GM18499 (cell line): ENCODE measurements around the gene SHMT2.

Experiments used
- ATAC-seq: cut with Tn5 transposase; IDR thresholded peaks from one replicate; pipeline ENCODE4 v1.9.1; 2021; ENCODE audit warnings: moderate number of reproducible peaks; ENCODE audit not compliant: insufficient read depth, unreplicated experiment

SHMT2 gene

DNA sequence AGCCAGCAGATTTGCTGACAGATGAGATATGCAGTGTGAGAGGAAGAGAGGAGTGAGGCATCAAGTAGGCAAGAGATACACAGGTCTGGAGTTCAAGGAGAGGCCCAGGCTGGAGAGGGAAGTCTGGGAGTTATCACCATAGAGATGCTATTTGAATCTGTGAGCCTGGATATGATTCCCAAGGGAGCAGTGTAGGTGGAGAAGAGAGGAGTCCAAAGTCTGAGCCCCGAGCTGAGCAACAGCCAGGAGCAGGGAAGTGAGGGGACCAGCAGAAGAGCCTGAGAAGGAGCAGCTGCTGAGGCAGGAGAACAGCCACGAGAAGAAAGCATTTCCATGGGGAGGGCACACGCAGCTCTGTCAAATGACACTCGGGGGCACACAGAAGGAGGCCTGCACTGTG lies 33.1 kb upstream of the SHMT2 start:
- ATAC-seq: no peak

DNA sequence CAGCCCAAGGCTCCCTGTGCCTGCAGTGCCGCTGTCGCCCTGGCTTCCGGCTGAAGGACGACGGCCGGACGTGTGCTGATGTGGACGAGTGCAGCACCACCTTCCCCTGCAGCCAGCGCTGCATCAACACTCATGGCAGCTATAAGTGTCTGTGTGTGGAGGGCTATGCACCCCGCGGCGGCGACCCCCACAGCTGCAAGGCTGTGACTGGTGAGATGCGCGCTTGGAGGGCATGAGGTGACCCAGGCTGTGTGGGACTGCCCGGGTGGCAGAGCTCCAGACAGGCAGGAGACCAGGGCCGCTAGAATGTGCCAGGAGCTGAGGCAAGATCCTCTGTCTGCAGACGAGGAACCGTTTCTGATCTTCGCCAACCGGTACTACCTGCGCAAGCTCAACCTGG lies 32.6 kb upstream of the SHMT2 start:
- ATAC-seq: no peak

DNA sequence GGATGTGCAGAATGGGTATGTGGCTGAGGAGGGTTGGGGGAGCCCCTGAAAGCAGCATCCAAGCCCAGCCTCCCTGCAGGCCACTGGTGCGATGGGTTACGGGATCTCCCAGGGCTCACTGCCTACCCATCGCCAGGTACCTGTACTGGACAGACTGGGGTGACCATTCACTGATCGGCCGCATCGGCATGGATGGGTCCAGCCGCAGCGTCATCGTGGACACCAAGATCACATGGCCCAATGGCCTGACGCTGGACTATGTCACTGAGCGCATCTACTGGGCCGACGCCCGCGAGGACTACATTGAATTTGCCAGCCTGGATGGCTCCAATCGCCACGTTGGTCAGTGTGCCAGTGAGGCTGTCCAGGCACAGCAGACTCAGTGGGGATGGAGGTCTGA lies 31.2 kb upstream of the SHMT2 start:
- no peak for ATAC-seq

DNA sequence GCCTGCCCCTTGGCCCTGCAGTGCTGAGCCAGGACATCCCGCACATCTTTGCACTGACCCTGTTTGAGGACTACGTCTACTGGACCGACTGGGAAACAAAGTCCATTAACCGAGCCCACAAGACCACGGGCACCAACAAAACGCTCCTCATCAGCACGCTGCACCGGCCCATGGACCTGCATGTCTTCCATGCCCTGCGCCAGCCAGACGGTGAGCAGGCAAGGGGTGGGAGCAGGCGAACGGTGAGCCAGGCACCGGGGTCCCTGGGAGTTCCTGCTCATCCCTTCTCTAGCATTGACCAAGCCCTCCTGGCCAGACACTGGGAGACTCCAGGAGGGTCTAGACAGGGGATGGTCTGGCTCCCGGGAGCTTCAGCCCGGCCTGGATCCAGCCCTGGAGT lies 30.3 kb upstream of the SHMT2 start:
- no peak for ATAC-seq

DNA sequence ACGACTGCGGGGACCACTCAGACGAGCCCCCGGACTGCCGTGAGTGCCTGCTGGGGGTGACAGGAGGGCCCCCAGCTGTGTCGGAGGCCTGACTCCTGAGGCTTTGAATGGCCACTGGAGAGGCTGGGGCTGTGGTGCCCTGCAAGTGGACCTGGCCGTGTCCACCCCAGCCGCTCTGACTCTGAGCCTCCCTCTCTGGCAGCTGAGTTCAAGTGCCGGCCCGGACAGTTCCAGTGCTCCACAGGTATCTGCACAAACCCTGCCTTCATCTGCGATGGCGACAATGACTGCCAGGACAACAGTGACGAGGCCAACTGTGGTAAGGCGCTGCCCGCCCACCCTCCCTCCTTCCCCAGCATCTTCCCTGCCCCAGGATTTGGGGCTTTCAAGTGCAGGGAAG lies 29.0 kb upstream of the SHMT2 start:
- no peak for ATAC-seq

DNA sequence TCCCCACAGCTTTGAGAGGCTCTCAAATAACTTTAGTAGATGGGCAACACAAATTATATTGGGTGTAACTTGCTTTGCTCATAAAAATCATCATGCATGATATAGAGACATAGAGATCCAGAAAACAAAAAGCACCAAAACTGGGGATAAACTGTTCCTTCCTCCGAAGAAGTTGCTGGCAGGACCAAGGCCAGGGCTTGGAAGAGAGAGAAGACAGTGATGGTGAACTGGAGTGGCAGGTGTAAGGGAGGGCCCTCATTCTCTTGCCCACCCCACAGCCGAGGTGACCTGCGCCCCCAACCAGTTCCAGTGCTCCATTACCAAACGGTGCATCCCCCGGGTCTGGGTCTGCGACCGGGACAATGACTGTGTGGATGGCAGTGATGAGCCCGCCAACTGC lies 28.3 kb upstream of the SHMT2 start:
- no peak for ATAC-seq

DNA sequence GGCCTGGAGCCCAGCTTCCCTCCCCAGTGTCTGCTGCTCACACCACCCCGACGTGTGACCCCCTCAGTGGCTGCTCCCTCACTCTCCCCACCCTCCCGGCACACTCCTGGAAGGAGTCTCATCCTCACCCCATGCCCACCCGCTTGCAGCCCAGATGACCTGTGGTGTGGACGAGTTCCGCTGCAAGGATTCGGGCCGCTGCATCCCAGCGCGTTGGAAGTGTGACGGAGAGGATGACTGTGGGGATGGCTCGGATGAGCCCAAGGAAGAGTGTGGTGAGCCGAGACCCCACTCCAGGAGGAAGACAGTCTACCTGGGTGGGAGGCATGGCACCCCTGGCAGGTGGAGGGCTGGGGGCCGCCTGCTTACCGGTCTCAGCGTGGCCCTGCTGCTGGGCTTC lies 27.9 kb upstream of the SHMT2 start:
- no peak for ATAC-seq

DNA sequence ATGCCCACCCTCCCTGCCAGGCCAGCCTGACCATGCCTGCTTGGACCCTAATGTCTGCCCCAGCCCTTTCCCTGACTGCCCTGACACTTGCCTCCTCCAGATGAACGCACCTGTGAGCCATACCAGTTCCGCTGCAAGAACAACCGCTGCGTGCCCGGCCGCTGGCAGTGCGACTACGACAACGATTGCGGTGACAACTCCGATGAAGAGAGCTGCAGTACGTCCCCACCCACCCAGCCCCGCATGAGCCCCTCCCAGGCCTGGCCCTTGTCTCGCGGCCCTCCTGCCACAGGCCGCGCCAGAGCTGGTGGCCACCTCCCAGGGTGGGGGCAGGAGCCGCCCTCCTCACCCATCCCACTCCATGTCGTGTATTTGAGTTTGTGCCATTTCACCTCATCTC lies 27.2 kb upstream of the SHMT2 start:
- no peak for ATAC-seq

DNA sequence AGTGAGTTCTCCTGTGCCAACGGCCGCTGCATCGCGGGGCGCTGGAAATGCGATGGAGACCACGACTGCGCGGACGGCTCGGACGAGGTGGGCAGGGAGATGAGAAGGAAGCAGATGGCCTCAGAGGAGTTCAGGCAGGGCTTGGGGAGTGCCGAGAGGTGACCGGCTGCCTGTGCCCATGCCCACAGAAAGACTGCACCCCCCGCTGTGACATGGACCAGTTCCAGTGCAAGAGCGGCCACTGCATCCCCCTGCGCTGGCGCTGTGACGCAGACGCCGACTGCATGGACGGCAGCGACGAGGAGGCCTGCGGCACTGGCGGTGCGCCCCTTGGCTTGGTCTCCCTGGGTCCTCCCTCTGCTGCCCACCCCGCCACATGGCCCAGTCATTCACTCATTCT lies 26.3 kb upstream of the SHMT2 start:
- ATAC-seq: no peak

DNA sequence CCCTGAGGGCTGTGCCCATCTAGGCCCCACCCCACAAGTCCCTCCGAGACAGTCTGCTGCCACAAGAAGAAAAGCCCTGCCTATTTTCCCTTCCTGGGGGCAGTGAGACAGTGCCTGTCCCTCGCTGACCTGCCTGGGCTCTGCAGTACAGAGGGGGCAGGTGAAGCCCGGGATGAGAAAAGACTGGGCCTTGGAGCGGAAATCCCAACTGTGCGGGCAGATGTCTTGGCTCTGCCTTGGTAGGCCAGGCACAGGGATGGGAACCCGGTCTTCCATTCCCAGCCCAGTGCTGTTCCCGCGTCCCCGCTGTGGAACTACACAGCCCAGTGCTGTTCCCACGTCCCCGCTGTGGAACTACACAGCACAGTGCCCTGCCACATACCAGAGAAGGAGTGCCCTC lies 25.7 kb upstream of the SHMT2 start:
- ATAC-seq: no peak

DNA sequence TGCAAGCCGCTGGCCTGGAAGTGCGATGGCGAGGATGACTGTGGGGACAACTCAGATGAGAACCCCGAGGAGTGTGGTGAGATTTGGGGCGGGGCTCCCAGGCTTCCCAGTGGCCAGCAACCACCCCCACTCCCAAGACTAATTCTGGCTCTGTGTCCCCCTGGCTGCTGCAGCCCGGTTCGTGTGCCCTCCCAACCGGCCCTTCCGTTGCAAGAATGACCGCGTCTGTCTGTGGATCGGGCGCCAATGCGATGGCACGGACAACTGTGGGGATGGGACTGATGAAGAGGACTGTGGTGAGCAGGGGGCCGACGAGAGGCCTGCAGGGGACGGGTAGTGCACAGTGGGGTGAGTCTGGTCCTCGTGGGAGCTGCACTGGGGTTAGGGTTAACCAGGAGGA lies 25.1 kb upstream of the SHMT2 start:
- no peak for ATAC-seq

DNA sequence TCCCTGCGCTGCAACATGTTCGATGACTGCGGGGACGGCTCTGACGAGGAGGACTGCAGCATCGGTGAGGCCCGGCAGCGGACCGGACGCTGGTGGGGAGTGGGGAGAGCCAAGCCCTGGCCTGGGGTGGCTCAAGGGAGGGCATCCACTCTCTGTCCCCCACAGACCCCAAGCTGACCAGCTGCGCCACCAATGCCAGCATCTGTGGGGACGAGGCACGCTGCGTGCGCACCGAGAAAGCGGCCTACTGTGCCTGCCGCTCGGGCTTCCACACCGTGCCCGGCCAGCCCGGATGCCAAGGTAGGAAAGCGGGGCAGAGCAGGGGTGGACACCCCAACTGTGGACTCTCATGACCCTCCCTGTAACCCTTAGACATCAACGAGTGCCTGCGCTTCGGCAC lies 24.3 kb upstream of the SHMT2 start:
- ATAC-seq: no peak

DNA sequence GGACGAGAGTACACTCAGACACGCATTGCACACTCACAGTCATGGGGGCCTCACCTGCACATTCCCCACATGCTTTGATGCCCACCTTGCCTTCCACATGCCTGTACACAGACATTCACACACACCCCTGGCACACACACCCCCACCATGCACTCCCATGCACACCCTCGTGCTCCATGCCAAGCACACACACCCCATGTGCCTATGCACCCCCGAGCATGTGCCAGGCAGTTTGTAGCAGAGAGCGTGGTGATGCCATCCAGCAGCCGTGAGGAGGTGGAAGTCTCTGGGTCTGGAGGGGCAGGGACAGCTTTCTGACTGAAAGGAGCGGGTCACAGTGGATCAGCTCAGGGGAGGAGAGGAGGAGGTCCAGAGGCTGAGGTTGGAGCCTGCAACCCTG lies 23.6 kb upstream of the SHMT2 start:
- no peak for ATAC-seq

DNA sequence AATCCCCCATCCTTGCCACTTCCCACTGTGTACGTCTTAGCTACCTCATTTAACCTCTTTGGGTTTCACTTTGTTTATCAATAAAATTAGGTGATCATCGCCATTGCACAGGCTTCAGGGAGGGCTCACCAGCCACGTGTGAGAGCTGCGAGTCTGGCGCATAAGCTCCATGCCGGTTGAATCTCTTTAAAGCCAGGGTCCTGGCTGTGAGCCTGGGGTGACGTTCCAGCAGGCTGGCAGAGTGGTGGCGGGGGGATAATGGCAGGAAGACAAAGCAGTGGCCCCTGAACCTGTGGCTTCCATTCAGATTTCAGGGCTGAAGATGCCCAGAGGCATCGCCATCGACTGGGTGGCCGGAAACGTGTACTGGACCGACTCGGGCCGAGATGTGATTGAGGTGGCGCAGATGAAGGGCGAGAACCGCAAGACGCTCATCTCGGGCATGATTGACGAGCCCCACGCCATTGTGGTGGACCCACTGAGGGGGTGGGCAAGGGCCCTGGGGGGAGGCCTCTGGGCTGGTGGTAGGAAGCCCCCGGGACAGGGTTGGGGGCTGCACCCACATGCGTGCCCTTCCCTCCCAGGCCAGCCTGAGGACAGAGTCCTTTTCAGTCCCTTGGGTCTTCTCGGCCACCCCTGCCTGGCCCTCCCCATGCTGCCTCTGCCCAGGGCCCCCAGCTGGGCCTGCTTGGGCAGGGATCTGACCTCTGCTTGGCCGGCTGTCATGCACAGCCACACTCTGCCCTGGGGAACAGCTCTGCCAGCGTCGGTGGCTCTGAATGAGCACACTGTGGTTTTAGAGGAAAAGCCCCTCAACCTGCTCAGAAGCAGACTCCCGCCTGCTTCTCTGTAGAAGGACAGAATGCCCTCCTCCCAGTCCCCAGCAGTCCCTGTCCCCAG lies 21.5 kb upstream of the SHMT2 start:
- ATAC-seq: no peak

DNA sequence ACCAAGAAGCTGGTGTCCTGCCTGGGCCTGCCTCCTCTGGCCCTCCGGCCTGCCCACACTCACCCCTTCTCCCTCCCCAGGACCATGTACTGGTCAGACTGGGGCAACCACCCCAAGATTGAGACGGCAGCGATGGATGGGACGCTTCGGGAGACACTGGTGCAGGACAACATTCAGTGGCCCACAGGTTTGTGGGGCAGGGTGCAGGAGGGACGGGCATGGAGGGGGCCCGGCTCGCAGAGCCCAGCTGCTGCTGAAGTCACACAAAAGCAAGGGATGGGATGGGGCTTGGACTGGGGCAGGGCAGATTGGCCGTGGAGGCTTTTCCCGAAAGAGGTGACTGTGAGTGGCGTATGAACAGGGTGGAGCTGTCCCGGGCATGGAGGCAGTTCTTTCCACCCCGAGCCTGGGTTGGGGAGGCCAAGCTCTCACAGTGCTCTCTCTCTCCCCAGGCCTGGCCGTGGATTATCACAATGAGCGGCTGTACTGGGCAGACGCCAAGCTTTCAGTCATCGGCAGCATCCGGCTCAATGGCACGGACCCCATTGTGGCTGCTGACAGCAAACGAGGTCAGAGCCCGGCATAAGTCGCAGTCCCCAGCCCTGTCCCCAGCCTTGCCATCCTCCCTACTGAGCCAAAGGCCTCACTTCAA lies 20.8 kb upstream of the SHMT2 start:
- no peak for ATAC-seq

DNA sequence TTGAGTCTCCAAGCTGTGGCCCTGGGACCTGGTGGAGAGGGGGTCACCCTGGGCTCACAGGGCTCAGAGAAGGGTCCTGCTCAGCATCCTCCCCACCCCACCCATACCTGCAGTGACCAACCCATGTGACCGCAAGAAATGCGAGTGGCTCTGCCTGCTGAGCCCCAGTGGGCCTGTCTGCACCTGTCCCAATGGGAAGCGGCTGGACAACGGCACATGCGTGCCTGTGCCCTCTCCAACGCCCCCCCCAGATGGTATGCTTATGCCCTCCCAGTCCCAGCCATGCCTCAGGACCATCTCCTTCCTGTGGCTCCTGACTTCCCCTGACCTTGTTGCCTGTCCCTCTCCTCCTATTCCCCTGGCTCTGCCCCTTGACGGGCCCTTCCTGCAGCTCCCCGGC lies 19.6 kb upstream of the SHMT2 start:
- ATAC-seq: no peak

DNA sequence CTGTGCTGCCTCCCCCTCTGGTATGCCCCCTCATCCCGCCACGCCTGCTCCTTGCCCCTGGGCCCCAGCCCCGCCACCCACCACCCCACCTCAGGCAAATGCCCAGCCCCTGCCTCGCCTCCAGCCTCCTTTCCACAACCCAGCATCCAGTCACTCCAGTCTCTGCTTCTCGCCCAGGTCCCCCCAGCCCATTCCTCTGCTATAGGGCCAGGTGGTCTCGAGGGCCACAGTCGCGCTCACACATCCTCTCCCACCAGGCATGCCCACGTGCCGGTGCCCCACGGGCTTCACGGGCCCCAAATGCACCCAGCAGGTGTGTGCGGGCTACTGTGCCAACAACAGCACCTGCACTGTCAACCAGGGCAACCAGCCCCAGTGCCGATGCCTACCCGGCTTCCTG lies 19.1 kb upstream of the SHMT2 start:
- ATAC-seq: no peak

DNA sequence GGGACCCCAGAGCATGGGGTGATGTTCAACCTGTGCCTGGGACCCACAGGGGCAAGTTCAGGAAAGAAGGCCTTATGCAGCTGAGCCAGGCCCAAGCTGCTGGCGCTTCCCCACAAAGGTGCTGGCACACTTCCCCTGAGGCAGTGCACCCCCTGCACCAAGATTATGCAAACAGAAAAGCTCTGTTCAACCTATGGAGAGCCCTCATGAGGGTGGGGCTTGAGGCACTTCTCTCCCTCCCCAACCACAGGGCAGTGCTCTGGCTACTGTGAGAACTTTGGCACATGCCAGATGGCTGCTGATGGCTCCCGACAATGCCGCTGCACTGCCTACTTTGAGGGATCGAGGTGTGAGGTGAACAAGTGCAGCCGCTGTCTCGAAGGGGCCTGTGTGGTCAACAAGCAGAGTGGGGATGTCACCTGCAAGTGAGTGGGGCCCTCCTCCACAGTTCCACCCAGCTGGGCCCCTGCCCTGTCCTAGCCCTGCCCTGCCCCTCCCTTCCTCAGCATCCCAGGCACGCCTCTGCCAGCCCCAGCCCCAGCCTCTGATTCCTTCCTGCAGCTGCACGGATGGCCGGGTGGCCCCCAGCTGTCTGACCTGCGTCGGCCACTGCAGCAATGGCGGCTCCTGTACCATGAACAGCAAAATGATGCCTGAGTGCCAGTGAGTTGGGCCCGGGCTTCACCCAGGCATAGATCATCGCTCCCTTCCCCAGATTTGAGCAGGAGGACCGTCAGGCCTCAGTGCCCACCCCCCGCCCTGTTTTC lies 18.4 kb upstream of the SHMT2 start:
- ATAC-seq: no peak

DNA sequence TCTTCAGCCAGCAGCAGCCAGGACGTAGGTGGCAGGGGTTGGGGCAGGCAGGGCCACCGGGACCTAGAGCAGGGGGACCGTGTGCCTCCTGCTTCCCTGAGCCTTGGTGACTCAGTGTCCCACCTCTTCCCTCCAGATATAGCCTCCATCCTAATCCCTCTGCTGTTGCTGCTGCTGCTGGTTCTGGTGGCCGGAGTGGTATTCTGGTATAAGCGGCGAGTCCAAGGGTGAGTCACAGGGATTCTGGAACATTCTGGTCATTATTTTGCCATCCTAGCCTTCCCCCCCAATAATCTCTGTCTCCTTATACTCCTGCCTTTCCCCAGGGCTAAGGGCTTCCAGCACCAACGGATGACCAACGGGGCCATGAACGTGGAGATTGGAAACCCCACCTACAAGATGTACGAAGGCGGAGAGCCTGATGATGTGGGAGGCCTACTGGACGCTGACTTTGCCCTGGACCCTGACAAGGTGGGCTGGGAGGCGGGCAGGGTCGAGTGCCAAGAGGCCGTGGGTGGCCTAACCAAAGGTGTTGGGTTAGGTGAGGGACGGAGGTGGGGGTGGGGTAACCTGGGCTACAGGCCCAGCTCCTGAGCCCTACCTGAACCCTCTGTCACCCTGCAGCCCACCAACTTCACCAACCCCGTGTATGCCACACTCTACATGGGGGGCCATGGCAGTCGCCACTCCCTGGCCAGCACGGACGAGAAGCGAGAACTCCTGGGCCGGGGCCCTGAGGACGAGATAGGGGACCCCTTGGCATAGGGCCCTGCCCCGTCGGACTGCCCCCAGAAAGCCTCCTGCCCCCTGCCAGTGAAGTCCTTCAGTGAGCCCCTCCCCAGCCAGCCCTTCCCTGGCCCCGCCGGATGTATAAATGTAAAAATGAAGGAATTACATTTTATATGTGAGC lies 17.5 kb upstream of the SHMT2 start:
- no peak for ATAC-seq

DNA sequence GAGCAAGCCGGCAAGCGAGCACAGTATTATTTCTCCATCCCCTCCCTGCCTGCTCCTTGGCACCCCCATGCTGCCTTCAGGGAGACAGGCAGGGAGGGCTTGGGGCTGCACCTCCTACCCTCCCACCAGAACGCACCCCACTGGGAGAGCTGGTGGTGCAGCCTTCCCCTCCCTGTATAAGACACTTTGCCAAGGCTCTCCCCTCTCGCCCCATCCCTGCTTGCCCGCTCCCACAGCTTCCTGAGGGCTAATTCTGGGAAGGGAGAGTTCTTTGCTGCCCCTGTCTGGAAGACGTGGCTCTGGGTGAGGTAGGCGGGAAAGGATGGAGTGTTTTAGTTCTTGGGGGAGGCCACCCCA lies 16.8 kb upstream of the SHMT2 start:
- no peak for ATAC-seq
